GM23338 (cell line): ENCODE measurements around the gene FLNB. TPM values are rescaled to one million over a fixed set of nuclear protein-coding genes. Genes with fewer than 3 reads are reported as not detected.

Source experiments
- ATAC-seq: fragments of 200-7000 bp; cut with Tn5 transposase; 3 replicates; pipeline ENCODE4 v1.9.1; 2020
- DNase-seq: peaks from one replicate; pipeline ENCODE4 v3.0.0-alpha.2; 2015; ENCODE audit warnings: low spot score
- H2AFZ ChIP-seq: fragments of 200-600 bp; sonication (generic); 2 replicates; pipeline ENCODE4 v1.8.0; 2016; ENCODE audit warnings: antibody characterized with exemption, mild to moderate bottlenecking, moderate library complexity
- H3F3A ChIP-seq: fragments of 200-600 bp; sonication (generic); replicated peaks from 2 replicates; pipeline ENCODE4 v1.8.0; 2017; ENCODE audit warnings: antibody characterized with exemption, mixed run types, low read depth
- H3K27ac ChIP-seq: fragments of 200-600 bp; sonication (generic); 2 replicates; pipeline ENCODE4 v1.6.1; 2016; ENCODE audit warnings: low read depth
- H3K27me3 ChIP-seq: fragments of 200-600 bp; sonication (generic); 2 replicates; pipeline ENCODE4 v1.8.0; 2016; ENCODE audit warnings: mild to moderate bottlenecking, mixed run types, moderate library complexity; ENCODE audit not compliant: insufficient read depth
- H3K36me3 ChIP-seq: fragments of 200-600 bp; sonication (generic); 2 replicates; pipeline ENCODE4 v1.8.0; 2016; ENCODE audit warnings: mild to moderate bottlenecking; ENCODE audit not compliant: insufficient read depth
- H3K4me1 ChIP-seq: fragments of 200-600 bp; sonication (generic); 2 replicates; pipeline ENCODE4 v1.8.0; 2016; ENCODE audit warnings: mild to moderate bottlenecking, moderate library complexity; ENCODE audit not compliant: insufficient read depth
- H3K4me2 ChIP-seq: fragments of 200-600 bp; sonication (generic); 2 replicates; pipeline ENCODE4 v1.7.1; 2017; ENCODE audit warnings: mixed run types
- H3K4me3 ChIP-seq: fragments of 200-600 bp; sonication (generic); 2 replicates; pipeline ENCODE4 v1.6.1; 2016; ENCODE audit warnings: mixed run types
- H3K79me2 ChIP-seq: fragments of 200-600 bp; sonication (generic); replicated peaks from 2 replicates; pipeline ENCODE4 v1.8.0; 2017; ENCODE audit warnings: mild to moderate bottlenecking; ENCODE audit not compliant: insufficient read depth
- H3K9me2 ChIP-seq: fragments of 200-600 bp; sonication (generic); 2 replicates; pipeline ENCODE4 v1.8.0; 2017; ENCODE audit not compliant: insufficient read depth
- H4K20me1 ChIP-seq: fragments of 200-600 bp; sonication (generic); replicated peaks from 2 replicates; pipeline ENCODE4 v1.8.0; 2017; ENCODE audit warnings: mild to moderate bottlenecking; ENCODE audit not compliant: insufficient read depth
- H3K27ac Mint-ChIP-seq: 2 replicates; pipeline ENCODE4 v1.8.0; 2020; ENCODE audit warnings: inconsistent platforms, mild to moderate bottlenecking, moderate library complexity, mixed read lengths
- H3K27me3 Mint-ChIP-seq: 3 replicates; pipeline ENCODE4 v1.8.0; 2022; ENCODE audit warnings: low read depth, mild to moderate bottlenecking, moderate library complexity, mixed read lengths, inconsistent platforms; ENCODE audit not compliant: insufficient read depth, poor library complexity
- H3K36me3 Mint-ChIP-seq: 3 replicates; pipeline ENCODE4 v1.8.0; 2021; ENCODE audit warnings: low read depth, mild to moderate bottlenecking, inconsistent platforms, moderate library complexity, mixed read lengths
- H3K4me1 Mint-ChIP-seq: 3 replicates; pipeline ENCODE4 v1.8.0; 2020; ENCODE audit warnings: mild to moderate bottlenecking, inconsistent platforms, mixed read lengths
- H3K4me3 Mint-ChIP-seq: 3 replicates; pipeline ENCODE4 v1.8.0; 2021; ENCODE audit warnings: moderate library complexity, mild to moderate bottlenecking, inconsistent platforms, mixed read lengths
- H3K9me3 Mint-ChIP-seq: 3 replicates; pipeline ENCODE4 v1.8.0; 2020; ENCODE audit warnings: moderate library complexity, mild to moderate bottlenecking, inconsistent platforms, mixed read lengths
- CREB1 ChIP-seq: fragments of 250-450 bp; sonication (Bioruptor Pico); IDR thresholded peaks from 2 replicates; pipeline ENCODE4 v1.5.0; 2020; ENCODE audit warnings: low read depth, mild to moderate bottlenecking, moderate library complexity
- ETS1 ChIP-seq: IDR thresholded peaks from 2 replicates; pipeline ENCODE4 v1.6.1; 2016; ENCODE audit warnings: antibody characterized with exemption
- EZH2 ChIP-seq: fragments of 200-600 bp; sonication (generic); IDR thresholded peaks from one replicate; pipeline ENCODE4 v1.8.0; 2017; ENCODE audit warnings: antibody characterized with exemption, mild to moderate bottlenecking, low read depth; ENCODE audit not compliant: unreplicated experiment
- EZH2phosphoT487 ChIP-seq: fragments of 200-600 bp; sonication (generic); IDR thresholded peaks from one replicate; pipeline ENCODE4 v1.8.1; 2018; ENCODE audit warnings: antibody characterized with exemption; ENCODE audit not compliant: unreplicated experiment
- JUNB ChIP-seq: IDR thresholded peaks from one replicate; pipeline ENCODE4 v1.6.1; 2016; ENCODE audit warnings: antibody characterized with exemption; ENCODE audit not compliant: unreplicated experiment
- NANOG ChIP-seq: IDR thresholded peaks from 2 replicates; pipeline ENCODE4 v1.6.1; 2016; ENCODE audit warnings: antibody characterized with exemption, borderline replicate concordance
- POLR2AphosphoS5 ChIP-seq: IDR thresholded peaks from 2 replicates; pipeline ENCODE4 v1.6.1; 2016; ENCODE audit warnings: antibody characterized with exemption, low read depth
- STAT1 ChIP-seq: IDR thresholded peaks from one replicate; pipeline ENCODE4 v1.6.1; 2016; ENCODE audit warnings: antibody characterized with exemption; ENCODE audit not compliant: unreplicated experiment
- ZNF331 ChIP-seq: fragments of 250-450 bp; sonication (Bioruptor Pico); IDR thresholded peaks from 2 replicates; pipeline ENCODE4 v1.5.0; 2020; ENCODE audit warnings: low read depth, mild to moderate bottlenecking, moderate library complexity
- ZNF462 ChIP-seq: fragments of 250-450 bp; sonication (Bioruptor Pico); IDR thresholded peaks from 2 replicates; pipeline ENCODE4 v1.5.0; 2020; ENCODE audit warnings: mild to moderate bottlenecking, moderate library complexity
- polyA plus RNA-seq: library from polyadenylated mRNA; unstranded; fragments of >200 nt; fragmentation: Nextera tagmentation; extraction: Ambion mirVana; gene quantifications from 2 replicates; pipeline ENCODE4 v1.2.1, GENCODE V29; 2016
- total RNA-seq: library from RNA; depleted of rRNA; stranded (reverse); fragments of >200 nt; shearing (Covaris generic); gene quantifications from 2 replicates; pipeline ENCODE4 v1.2.3, GENCODE V29; 2014

FLNB gene
- total and polyA plus RNA-seq, 2 experiments from 2014 or later, result 39.7 to 179 TPM

GRCh38 chr3:58188173-58188564 lies 179.9 kb downstream of the FLNB start (continued):
- no peak for TF ChIP-seq ETS1
- TF ChIP-seq NANOG, result no peak
- no peak for TF ChIP-seq STAT1
- TF ChIP-seq ZNF462 (CRISPR knock-in tag), result no peak
- no peak for TF ChIP-seq EZH2phosphoT487

- H3K36me3 Mint-ChIP-seq, result no peaks in the 10 kb centered on the region
- no peaks in the 10 kb centered on the region for H3K27me3 ChIP-seq
- no peak overlapping the region for H3K27ac ChIP-seq
- peak; percentile 15 for ATAC-seq
- H2AFZ ChIP-seq, result no peak overlapping the region
- no peaks in the 10 kb centered on the region for H3F3A ChIP-seq
- peaks cover 1% of the 10 kb centered on the region for H3K27me3 Mint-ChIP-seq
- H3K36me3 ChIP-seq, result no peaks in the 10 kb centered on the region
- H3K4me3 Mint-ChIP-seq, result no peak overlapping the region
- H3K27ac Mint-ChIP-seq, result no peak overlapping the region
- H3K4me2 ChIP-seq, result no peak overlapping the region; the same call in 1 of the 2 replicates
- no peaks in the 10 kb centered on the region for H3K9me2 ChIP-seq
- peaks cover 11% of the 10 kb centered on the region; the same call in 1 of the 2 replicates for H3K4me1 ChIP-seq
- H3K4me1 Mint-ChIP-seq, result peaks cover 17% of the 10 kb centered on the region
- H3K9me3 Mint-ChIP-seq, result no peaks in the 10 kb centered on the region
- H3K79me2 ChIP-seq, result no peaks in the 10 kb centered on the region
- DNase-seq, result no peak
- H4K20me1 ChIP-seq, result no peaks in the 10 kb centered on the region
- H3K4me3 ChIP-seq, result no peak overlapping the region
- no peak for TF ChIP-seq NANOG
- TF ChIP-seq JUNB, result no peak
- no peak for TF ChIP-seq CREB1 (CRISPR knock-in tag)
- TF ChIP-seq EZH2, result no peak
- TF ChIP-seq ZNF331, result no peak
- no peak for TF ChIP-seq POLR2AphosphoS5
These were observed 180.8 kb downstream of the FLNB start for GRCh38 chr3:58188921-58189451.
